SIG-M5 treated with dmso at 0.1 percent for 504 hours (cell line): ENCODE data around the gene NPR3.

ENCODE experiments used
- DNase-seq: peaks from one replicate; lab custom pipeline; 2025; ENCODE audit not compliant: unreplicated experiment; lab: John Stamatoyannopoulos, UW

Gene NPR3

GRCh38 chr5:32710550-32711361 lies at the start of gene NPR3:
NPR3 (plus strand) TSS chr5:32711321; CDS start chr5:32711777, 456 bp downstream.
- no peak for DNase-seq

GRCh38 chr5:32664523-32664922 lies 46.6 kb upstream of the NPR3 start:
- no peak for DNase-seq

- no peak for DNase-seq
Observed at GRCh38 chr5:32668552-32668951, 42.6 kb upstream of the NPR3 start.

GRCh38 chr5:32673272-32673671 lies 37.8 kb upstream of the NPR3 start:
- no peak for DNase-seq

GRCh38 chr5:32677023-32677422 lies 34.1 kb upstream of the NPR3 start:
- DNase-seq, result no peak

- DNase-seq, result no peak
Observed at GRCh38 chr5:32678472-32678871, 32.6 kb upstream of the NPR3 start.

- no peak for DNase-seq
Observed at GRCh38 chr5:32679218-32679617, 31.9 kb upstream of the NPR3 start.

- no peak for DNase-seq
Observed at GRCh38 chr5:32680183-32680582, 30.9 kb upstream of the NPR3 start.

- no peak for DNase-seq
Observed at GRCh38 chr5:32683125-32683524, 28.0 kb upstream of the NPR3 start.

- DNase-seq, result no peak
Observed at GRCh38 chr5:32684260-32684659, 26.9 kb upstream of the NPR3 start.

- no peak for DNase-seq
Observed at GRCh38 chr5:32686799-32687498, 24.2 kb upstream of the NPR3 start.

GRCh38 chr5:32687499-32687831 lies 23.7 kb upstream of the NPR3 start:
- DNase-seq, result no peak

- DNase-seq, result peak; percentile 24
Observed at GRCh38 chr5:32690153-32690552, 21.0 kb upstream of the NPR3 start.

GRCh38 chr5:32690666-32691065 lies 20.5 kb upstream of the NPR3 start:
- DNase-seq, result no peak

- no peak for DNase-seq
Observed at GRCh38 chr5:32692036-32692746, 18.9 kb upstream of the NPR3 start.

GRCh38 chr5:32703957-32704356 lies 7.2 kb upstream of the NPR3 start:
- no peak for DNase-seq

- peak; percentile 34 for DNase-seq
Observed at GRCh38 chr5:32707418-32707997, 3.6 kb upstream of the NPR3 start.

- DNase-seq, result no peak
Observed at GRCh38 chr5:32708949-32709348, 2.2 kb upstream of the NPR3 start.

- peak; percentile 74 for DNase-seq
Observed at GRCh38 chr5:32709750-32710549, 1.2 kb upstream of the NPR3 start.

GRCh38 chr5:32711362-32711680 lies 200 bp downstream of the NPR3 start:
- DNase-seq, result no peak
